GM18870 (cell line): Measurements from ENCODE around the gene SLC22A5.

Source experiments
- ATAC-seq: cut with Tn5 transposase; IDR thresholded peaks from one replicate; pipeline ENCODE4 v1.9.1; 2021; ENCODE audit warnings: moderate library complexity; ENCODE audit not compliant: unreplicated experiment

SLC22A5 gene

DNA sequence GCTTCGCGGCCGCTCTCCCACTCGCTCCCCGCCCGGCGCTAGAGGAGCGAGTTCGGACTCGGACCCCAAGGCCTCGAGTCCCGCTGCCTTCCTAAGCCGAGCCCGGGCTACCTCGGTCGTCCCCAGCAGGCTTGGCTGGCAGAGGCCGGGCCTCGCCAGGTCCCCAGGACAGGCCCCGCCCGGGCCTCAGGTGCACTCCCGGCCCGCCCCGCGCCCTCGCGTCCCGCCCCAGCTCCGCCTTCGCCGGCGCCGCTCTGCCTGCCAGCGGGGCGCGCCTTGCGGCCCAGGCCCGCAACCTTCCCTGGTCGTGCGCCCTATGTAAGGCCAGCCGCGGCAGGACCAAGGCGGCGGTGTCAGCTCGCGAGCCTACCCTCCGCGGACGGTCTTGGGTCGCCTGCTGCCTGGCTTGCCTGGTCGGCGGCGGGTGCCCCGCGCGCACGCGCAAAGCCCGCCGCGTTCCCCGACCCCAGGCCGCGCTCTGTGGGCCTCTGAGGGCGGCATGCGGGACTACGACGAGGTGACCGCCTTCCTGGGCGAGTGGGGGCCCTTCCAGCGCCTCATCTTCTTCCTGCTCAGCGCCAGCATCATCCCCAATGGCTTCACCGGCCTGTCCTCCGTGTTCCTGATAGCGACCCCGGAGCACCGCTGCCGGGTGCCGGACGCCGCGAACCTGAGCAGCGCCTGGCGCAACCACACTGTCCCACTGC is at the start of gene SLC22A5:
Gene SLC22A5, plus strand, starts transcription at position 237 of the 707 bp plus-strand sequence. Its CDS starts 263 bp downstream, at position 500.
- peak; percentile 62 for ATAC-seq

DNA sequence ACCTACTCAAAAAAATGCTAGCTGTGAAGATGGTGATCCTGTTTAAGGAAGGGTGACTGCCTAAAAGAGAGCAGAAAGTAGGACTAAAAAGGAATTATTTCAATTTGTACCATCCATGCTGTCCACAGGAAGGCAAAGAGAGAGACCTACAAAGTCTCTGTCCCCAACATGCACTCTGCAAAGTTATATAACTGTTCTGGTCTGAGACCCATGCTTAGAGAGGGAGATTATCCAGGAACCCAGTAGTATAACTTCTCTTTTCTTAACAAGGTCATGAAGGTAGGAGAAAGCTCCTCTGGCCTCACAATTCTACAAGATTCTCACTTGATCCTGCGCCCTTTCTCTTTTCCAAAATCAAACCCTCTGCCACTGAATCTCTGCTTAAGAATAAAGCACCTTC is 49.5 kb upstream of the SLC22A5 start:
- ATAC-seq: no peak

GRCh38 chr5:132321109-132321721 is 48.3 kb upstream of the SLC22A5 start:
- ATAC-seq: no peak

GRCh38 chr5:132322266-132322665 is 47.2 kb upstream of the SLC22A5 start:
- ATAC-seq: no peak

- no peak for ATAC-seq
These were observed 46.3 kb upstream of the SLC22A5 start for GRCh38 chr5:132323202-132323601.

- no peak for ATAC-seq
These were observed 43.8 kb upstream of the SLC22A5 start for GRCh38 chr5:132325691-132326090.

- ATAC-seq: no peak
These were observed 42.1 kb upstream of the SLC22A5 start for GRCh38 chr5:132327252-132327955.

- ATAC-seq: no peak
These were observed 34.7 kb upstream of the SLC22A5 start for GRCh38 chr5:132334812-132335211.

DNA sequence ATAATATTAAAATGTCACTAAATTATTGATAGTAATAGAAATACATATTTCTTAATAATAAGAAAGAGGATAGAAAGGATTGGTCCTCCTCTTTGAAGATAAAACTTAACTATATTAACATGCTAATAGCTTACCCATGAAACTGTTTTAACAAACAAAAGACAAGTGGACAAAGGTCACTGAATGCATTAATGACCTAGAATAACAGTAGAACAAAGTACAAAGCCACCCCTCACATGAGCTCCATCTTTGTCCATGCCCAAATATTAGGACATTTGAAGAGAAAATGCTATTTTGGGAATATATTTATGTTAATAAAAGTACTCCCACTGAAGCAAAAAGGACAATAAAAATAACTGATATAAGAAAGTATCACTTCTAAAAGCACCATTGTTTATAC is 34.1 kb upstream of the SLC22A5 start:
- ATAC-seq: no peak

DNA sequence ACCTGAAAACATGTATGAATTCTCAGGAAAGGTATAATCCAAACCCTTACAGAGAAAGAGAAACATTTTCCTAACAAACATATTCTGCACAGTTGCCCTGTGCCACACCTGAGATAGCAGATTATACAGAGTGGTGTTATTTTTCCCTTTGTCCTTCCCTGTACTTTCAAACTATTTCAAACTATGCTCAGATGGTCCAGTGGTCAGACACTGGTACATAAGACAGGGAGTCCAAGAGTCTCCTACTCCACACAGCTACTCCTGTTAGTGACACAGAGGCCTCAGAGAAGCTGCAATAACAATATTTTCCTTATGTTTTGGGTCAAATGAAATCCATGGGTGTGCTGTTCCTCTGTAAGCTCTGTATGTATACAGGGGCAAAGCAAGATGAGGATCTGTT is 30.0 kb upstream of the SLC22A5 start:
- no peak for ATAC-seq

GRCh38 chr5:132342291-132343180 is 27.0 kb upstream of the SLC22A5 start:
- ATAC-seq: no peak

DNA sequence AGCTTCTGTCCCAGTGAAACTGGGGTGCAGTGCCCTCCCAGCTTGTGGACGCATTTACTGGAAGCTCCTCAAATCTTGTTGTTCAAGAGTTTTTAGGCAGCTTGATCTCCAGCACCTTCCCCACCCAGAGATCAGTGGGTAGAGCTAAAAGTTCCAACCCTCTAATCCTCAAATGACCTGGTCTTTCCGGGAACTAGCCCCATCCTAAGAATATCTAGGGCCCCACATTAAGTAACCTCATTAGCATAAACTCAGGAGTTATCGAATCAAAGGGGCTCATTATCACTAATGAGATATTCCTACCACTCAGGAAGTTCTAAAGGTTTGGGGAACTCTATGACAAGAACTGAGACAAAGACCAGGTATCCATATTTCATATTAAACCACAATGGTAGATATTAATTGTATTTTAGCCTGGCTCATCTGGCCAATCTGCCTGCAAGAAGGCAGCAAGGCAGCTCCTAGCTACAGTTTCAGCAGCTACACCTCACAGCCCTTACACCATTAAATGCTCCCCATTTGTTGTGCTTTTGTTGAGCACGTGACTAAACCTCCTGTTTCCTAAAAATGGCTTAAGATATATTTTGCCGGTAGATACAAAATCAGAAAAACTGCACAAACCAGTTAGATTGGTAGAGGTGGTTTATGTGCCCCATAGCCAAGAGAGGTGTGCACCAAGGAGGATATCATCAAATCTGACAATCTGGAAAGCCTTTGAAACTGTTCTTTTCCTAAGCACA is 24.6 kb upstream of the SLC22A5 start:
- ATAC-seq: no peak

DNA sequence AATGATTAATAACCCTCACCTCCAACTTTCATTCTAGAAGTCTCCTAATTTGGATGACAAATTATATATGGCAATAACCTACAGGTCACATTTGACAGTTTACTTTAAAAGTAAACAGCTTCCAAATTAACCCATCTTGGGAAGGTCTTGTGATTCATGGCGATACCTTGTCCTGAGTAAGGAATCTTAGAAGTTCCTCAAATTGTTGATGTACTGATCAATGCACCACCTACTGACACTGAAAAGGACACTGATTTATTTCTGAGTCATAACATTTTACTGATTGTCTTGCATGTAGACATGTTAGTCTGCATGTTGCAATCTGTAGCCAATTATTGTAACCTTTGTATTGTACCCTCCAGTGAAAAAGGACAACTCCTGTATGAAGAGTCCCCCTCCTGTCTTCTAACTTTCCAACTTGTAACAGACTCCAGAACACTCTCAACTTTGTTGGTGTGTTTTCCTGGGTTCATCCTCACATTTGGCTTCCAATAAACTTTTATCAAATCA is 16.0 kb upstream of the SLC22A5 start:
- ATAC-seq: no peak

DNA sequence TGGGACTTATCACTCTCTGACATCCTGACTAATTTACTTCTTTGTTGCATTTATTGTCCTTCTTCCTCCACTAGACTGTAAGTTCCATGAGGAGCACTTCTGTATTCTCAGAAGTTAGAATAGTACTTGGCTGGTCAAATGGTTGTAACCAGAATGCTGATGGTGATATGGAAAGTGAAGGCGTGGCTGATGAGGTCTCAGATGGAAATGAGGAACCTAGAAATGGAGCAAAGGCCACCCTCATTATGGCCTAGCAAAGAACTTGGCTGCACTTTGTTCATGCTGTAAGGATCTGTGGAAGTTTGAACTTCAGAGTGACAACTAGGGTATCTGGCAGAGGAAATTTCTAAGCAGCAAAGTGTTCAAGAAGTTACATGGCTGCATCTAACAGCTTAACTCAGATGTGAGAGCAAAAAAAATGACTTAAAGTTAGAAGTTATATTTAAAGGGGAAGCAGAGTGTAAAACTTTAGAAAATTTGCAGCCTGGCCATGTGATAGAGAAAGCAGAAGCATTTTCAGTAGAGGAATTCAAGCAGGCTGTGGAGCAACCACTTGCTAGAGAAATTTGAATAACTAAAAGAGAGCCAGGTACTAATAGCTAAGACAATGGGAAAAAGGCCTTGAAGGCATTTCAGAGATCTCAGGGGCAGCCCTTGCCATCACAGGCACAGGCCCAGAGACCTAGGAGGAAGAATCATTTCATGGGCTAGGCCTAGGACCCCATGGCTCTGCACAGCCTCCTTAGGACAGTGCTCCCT is 14.9 kb upstream of the SLC22A5 start:
- no peak for ATAC-seq

GRCh38 chr5:132355140-132355765 is 14.3 kb upstream of the SLC22A5 start:
- ATAC-seq: no peak

GRCh38 chr5:132358775-132359174 is 10.7 kb upstream of the SLC22A5 start:
- ATAC-seq: no peak

DNA sequence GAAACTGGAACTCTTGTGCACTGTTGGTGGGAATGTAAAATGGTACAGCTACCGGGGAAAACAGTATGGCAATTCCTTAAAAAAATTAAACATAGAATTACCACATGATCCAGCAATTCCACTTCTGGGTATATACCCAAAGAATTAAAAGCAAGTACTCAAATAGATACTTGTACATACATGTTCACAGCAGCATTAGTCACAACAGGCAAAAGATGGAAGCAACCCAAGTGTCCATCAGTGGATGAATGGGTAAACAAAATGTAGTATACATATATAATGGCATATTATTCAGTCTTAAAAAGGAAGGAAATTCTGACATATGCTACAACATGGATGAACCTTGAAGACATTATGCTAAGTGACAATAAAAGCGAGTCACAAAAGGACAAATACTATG is 7.4 kb upstream of the SLC22A5 start:
- ATAC-seq: no peak

- no peak for ATAC-seq
These were observed 5.9 kb upstream of the SLC22A5 start for GRCh38 chr5:132363431-132364112.
